Neural progenitor cell (in vitro differentiated cells): ENCODE results near the gene CLIP4.

Experiments
- CTCF ChIP-seq: fragments of 200-600 bp; sonication (generic); IDR thresholded peaks from 2 replicates; pipeline ENCODE4 v1.5.1; 2017; ENCODE audit warnings: antibody characterized with exemption, mild to moderate bottlenecking
- EZH2 ChIP-seq: fragments of 200-600 bp; sonication (generic); IDR thresholded peaks from 2 replicates; pipeline ENCODE4 v1.6.1; 2017; ENCODE audit warnings: antibody characterized with exemption, mild to moderate bottlenecking, moderate library complexity

DNA sequence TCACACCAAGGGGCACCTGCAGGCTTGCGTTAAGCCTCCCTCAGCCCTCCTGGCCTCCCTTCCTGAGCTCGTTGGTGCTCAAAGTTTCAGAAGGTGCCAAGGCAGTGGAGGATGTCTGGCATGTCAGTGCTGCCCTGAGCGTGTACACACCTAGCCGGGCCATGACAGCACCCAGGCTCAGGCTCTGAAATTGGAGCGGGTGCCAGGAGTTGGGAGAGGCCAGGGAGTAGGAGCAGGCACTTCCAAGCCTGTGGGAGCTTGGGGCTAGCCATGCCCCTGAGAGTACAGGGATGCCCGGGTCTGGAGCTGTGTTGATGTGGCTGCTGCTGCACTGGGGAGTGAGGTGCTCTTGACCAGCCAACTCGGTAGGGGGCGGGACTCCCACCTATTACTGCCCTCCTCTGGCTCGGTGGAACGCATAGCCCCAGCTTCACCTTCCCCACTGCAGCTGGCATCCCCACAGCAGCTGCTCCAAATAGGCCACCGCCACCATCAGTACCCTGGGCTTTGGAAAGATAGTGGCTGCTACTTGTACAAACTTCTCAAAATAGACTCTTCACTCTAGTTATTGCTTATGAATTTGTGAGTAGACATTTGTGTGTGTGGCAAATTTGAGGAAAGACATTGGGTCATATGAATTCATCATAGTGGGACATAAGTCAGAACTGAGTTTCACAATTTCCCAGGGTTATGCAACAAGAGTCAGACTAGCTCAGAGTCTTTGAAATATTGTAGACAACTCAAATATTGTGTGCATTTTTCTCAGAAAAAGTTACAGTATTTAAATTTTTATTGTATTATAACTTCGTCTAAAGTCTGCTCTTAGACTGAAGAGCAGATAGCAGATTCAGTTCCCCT, 34.1 kb upstream of the CLIP4 start:
- no peak for TF ChIP-seq EZH2
- TF ChIP-seq CTCF: no peak
